HG02852 (cell line): Measurements from ENCODE around the gene GRPEL1.
"Not testable (repeated sequence)": the region's sequence is repeated elsewhere in the genome, so short reads cannot be mapped to it uniquely, and the experiment has no call there.

Experiments
- ATAC-seq: cut with Tn5 transposase; IDR thresholded peaks from one replicate; pipeline ENCODE4 v1.9.1; 2021; ENCODE audit warnings: mild to moderate bottlenecking, moderate library complexity; ENCODE audit not compliant: unreplicated experiment

GRPEL1 gene

DNA sequence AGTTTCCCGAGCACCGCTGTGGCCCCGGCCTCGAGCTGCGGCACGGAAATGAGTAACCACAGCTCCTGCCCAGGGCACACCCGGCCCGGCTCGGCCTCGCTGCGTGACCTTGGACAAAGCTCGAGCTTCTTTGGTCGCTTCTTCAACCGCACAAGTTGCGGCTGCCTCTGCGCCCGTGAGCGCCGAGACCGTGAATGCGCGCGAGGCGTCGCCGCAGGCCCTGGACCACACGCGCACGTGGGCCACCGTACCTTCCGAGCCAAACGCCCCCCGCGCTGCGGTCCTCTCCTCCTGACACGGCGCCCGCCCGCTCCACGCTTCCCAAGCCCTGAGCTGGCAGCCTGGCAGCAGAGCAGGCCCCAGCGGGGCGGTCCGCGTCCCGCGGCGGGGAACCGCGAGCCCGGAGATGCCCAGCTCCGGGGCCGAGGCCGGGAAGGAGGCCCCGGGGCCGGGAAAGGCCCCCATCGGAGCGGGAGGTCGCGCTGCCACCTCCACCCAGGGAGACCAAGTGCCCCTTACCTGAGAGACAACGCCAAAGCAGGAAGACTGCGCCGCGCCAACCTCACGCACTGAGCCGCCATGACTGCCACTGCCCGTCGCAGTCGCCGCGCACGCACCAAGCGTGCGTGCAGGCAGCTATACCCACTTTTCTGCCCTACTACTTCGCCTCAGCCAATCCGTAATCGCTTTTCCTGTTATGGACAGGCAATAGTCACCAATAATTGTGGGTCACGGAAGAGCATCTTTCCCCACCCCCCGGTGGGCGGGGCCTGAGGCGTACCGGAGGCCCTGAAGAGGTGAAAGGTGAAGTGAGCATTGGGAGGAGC, at the start of gene GRPEL1:
GRPEL1 (minus strand) TSS at position 613 of the 827 bp plus-strand sequence; CDS start at position 581, 32 bp downstream.
- peak; percentile 90 for ATAC-seq

DNA sequence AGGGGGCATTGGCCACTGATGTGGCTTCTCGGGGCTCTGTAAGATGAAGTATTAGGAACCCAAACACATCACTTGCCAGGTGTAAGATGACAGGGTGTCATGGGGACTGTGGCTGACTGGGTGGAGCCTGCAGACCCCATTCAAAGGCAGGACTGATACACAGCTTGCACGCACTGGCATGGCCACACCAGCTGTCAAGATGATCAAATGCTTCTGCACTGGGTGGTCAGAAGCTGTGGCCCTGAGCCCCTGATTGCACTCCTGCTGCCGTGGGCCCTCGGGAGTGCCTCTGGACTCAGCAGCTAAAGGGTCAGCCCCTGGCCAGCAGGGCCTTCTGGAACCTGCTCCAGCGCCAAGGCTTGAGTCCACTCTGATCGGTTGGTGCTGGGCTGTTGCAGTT, 48.8 kb upstream of the GRPEL1 start:
- ATAC-seq = no peak

DNA sequence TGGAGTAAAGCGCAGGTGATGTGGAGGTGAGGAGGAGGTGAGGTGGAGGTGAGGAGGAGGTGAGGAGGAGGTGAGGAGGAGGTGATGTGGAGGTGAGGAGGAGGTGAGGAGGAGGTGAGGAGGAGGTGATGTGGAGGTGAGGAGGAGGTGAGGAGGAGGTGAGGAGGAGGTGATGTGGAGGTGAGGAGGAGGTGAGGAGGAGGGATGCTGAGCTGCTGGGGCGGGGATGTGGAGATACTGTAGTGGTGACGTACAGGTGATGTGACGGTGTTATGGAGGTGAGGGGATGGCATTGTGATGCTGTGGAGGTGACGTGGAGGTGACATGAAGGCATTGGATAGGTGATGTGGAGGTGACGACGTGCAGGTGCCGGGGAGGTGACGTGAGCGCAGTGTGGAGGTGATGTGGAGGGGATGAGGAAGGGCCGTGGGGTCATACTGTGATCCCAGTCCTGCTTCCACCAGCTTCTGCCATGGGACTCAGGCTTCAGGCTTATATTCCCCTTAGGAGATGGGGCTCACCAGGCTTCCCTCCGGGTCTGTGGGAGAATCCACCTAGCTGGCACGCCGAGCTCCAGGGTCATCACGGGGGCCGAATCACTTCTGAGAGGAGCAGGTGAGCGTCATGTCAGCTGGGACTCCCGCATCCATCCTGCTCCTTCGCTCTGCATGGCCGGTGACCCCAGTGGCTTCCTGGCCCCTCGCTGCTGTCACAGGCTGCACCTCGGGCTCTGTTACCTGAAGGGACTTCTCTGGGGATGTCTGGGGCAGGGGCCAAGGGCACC, 47.9 kb upstream of the GRPEL1 start:
- no peak for ATAC-seq

DNA sequence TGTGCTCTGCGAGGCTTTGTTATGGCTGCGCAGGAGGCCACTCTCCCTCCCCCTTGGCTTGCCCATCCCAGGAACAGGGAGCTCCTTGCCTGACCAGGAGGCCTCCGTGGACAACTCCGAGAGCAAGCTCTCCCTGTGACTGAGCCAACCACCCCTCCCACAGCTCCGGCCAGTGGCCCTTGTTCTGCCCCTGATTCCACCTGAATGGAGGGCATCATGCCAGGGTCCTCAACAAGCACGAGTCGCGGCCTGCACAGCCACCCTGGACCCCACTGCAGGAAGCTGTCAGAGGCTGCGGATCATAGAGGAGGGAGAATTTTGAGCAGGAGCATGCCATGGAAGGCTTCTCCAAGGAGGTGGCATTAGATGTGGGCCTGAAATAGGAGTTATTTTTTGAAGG, 44.8 kb upstream of the GRPEL1 start:
- ATAC-seq = no peak

DNA sequence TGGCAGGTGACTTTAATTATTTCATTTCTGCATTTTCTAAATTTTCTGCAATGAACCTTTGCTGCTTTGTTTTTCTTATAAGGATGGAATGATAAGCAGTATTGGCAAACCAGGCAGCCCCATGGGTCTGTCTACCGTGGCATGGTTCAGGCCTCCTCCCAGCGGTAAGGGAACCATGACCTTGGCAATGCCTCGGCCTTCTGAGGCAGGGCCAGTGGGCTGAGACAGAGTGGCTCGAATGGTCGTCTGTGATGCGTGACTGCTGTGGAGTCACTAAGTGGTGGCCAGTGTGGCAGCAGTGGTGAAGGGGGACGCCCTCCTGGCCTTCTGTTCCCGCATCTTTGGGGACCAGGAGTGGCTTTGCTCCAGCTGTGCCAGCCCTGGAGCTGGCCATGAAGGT, 43.6 kb upstream of the GRPEL1 start:
- no peak for ATAC-seq

DNA sequence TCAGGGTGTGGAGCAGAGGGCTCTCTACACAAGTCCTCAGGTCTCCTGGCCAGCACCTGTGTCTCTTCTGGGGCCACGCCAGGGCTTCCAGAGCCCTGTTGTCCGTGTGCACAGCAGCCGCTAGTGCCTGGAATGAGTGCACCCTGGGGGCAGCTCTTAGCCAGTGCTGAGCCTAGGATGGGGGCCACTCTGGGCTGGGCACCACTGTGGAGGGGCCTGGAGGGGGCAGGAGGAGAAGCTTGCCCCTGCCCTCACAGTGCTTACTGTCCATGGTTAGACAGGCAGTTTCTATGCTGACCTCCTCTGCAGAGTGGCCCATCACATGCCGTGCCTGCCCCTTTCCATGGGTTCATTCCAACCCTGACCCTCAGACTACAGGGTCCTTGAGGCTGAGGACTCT, 42.7 kb upstream of the GRPEL1 start:
- no peak for ATAC-seq

DNA sequence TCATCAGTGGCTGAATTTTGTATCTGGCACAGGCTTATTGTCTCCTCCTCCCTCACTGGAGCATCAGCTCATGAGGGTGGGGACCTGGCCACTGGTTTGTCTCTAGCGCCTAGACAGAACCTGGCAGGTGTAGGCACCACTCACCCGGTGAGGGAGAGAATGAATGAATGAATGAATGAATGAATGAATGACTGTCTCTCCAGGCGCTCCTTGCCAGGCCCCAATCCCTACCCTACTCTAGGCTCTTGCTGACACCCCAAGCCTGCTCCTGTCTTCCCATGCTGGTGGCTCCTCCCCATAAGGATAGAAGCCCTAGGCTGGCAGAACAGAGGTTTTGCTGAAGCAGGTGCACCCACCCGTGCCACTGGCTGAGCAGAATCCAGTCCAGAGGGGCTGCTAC, 41.3 kb upstream of the GRPEL1 start:
- ATAC-seq = no peak

DNA sequence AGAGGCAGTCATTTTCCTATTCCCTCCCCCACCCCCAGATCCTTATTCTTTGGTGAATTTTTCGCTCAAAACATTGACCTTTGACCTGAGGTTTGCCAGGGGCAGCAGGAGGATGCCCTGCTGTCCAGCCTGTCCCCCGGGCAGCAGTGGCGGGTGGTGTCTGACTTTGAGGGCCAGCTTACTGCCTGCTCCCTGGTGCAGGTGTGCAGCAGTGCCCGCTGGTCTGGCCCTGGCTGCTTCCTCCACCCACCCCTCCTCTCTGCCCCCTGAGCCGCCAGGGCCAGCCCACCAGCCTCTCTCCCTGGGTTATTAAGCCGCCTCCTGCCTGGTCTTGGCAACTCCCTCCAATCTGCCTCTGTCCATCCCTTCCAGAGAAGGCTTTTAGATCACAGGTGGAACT, 40.8 kb upstream of the GRPEL1 start:
- ATAC-seq = no peak

DNA sequence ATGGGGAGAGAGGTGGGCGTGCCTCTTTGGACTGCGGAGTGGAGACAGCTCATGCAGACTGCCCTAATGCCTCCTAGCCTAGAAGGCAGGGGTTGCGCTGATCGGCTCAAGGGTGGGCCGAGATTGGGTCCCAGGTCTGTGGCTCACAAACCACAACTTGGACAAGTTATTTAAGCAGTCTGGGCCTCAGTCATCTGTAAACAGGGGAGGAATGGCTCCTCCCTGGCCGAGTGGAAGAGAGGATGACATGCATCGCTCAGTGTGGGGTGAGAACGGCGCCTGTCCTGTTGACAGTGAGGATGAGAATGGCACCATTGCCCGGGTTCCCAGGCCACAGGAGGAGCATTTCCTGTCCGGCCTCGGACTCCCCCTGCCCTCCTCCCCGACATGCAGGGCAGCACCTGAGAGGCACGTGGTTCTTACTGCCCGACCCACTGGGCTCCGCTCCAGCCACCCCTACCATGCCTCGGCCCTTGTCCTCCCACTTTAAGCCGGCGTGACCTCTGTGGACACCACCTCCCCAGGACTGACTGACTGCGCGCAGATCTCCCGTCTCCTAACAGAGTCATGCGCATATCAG, 40.3 kb upstream of the GRPEL1 start:
- ATAC-seq = no peak

DNA sequence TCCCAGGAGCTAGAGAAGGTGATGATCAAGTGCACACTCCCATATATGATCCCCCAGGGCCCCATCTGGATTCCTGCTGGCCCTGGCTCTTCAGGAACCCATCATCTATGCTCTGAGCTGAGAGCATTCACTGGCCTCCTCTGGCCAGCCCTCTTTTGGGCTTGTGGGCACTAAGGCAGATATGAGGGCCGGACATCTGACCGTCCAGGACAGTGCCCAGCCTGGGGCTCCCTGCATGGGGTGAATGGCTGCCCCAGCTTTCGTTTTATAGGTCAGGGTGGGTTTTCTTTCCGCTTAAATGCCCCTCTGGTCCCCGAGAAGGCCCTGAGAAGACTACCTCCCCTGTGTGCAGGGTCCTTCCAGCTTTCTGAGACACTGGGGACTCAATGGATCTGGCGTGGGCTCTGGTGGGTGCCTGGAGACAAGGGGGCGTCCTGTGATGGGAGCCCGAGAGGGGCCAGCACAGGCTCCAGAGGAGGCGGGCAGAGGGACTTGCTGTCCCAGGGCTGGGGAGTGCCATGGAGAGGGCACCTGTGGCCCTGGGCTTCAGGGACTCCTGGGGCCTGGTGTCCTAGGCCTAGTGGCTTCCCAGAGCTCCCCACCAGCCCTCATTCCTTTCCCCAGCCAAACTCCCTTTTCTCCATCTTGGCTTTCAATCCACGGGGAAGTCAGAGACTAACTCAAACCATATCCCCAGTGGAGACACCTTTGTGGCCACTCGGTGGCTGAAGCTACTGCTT, 39.5 kb upstream of the GRPEL1 start:
- no peak for ATAC-seq

DNA sequence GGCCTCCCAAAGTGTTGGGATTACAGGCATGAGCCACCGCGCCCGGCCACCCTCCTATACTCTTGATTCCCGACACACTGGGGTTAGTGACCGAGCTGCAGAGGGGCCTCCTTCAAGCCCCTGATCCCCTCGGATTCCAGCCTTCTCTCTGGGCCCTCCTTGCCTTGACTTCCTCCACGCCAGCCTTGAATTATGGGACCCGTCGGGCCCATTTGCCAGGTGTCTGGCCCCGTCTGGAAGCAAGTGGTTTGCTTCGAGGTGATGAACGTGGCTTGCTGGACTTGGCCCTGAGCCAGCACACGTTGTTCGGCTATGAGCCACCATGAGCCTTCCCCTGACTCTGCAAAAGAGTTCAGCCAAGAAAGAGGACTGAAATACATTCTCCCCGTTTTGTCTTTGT, 37.4 kb upstream of the GRPEL1 start:
- no peak for ATAC-seq

DNA sequence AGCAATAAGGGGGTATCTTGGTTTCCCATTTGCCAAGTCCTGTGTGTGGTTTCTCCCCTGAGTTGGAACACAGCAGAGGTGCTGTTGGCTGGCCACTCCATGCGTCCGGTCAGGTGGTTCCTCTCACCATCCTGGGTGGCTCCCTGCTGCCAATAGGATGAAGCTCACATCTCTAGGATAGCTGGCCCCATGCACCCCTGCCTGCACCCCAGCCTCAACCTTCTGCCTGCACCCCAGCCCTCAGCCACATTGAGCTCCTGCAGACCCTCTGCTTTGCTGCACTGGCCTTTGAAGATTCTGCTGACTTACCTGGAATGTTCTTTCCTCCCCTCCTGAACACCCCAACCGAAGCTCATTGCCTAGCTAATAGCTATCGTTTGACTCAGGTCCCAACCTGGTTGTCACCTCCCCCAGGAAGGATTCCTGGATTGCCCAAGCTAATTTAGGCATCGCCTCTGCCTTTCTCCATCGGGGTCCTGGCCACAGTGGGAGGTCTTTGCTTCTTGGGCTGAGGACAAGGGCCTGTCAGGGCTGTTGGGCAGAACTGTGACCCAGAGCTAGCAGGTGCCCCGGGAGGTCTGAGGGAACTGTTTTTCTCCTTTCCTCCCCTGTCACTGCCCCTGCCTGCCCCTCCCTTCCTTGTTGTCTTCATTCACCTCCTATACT, 36.6 kb upstream of the GRPEL1 start:
- no peak for ATAC-seq

DNA sequence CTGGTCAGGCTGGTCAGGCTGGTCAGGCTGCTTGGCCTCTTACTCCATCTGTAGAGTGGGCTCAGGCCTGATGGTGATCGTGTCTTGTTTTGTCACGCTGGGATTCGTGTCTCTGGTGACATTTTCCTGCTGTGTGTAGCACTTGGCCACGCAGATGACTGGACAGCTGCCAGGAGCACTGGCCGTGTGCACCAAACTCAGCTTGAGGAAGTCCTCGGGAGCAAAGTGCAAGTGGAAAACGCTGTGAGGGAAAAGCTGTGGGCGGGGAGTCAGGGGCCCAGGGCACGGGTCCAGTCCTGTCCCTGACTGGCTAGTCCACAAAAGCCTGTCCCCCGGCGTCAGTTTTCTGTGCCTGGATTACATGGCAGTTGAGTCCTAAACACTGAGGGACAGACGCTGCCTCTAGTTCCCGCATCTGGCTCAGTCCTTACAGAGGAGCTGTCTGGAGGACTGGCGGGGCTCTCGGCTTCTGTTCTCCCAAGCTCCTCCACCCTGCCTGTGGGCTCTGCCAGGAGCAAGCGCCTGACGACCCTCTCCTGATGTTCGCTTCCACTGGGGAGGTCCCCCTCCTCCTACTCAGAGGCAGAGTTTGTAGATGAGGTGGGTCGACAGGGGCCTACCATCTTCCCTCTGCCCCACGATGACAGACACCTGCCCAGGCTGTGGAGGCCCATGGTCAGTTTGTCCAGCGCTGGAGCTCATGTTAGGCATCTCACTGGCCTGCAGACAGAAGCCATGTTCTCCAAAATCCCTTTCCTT, 35.9 kb upstream of the GRPEL1 start:
- no peak for ATAC-seq

DNA sequence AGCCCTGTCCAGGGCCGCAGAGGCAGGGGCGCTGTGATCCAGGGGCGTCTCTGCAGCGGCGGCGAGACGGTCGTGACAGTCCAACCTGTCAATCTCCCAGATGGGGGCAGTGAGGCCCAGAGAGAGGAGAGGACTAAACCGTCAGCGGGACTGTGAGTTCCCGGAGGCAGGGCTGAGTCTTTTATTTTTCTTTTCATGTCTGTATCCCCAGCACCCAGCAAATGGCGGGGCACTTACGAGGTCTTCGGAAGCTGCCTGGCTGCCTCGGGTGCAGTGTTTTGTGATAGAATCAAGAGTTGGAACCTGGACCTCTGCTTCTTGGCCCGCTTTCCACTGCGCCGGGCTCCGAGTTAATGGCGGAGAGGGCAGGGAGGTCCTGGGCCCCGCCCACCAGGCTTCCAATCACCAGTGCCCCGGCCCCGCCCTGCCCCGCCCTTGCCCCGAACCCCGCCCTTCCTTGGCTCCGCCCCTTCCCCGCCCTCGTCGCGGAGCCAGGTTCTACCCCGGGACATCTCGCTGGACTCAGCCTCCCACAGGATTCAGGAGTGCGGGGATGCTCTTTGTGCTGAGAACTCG, 35.3 kb upstream of the GRPEL1 start:
- ATAC-seq = peak; percentile 84

DNA sequence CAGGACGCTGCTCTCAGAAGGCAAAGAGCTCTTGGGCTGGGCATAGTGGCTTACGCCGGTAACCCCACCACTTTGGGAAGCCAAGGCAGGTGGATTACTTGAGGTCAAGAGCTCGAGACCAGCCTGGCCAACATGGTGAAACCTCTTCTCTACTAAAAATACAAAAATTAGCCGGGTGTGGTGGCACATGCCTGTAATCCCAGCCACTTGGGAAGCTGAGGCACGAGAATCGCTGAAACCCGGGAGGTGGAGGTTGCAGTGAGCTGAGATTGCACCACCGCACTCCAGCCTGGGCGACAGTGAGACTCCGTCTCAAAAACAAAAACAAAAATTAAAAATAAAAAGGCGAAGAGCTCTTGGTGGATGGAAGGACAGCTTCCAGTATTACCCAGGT, 34.6 kb upstream of the GRPEL1 start:
- not testable (repeated sequence) for ATAC-seq

DNA sequence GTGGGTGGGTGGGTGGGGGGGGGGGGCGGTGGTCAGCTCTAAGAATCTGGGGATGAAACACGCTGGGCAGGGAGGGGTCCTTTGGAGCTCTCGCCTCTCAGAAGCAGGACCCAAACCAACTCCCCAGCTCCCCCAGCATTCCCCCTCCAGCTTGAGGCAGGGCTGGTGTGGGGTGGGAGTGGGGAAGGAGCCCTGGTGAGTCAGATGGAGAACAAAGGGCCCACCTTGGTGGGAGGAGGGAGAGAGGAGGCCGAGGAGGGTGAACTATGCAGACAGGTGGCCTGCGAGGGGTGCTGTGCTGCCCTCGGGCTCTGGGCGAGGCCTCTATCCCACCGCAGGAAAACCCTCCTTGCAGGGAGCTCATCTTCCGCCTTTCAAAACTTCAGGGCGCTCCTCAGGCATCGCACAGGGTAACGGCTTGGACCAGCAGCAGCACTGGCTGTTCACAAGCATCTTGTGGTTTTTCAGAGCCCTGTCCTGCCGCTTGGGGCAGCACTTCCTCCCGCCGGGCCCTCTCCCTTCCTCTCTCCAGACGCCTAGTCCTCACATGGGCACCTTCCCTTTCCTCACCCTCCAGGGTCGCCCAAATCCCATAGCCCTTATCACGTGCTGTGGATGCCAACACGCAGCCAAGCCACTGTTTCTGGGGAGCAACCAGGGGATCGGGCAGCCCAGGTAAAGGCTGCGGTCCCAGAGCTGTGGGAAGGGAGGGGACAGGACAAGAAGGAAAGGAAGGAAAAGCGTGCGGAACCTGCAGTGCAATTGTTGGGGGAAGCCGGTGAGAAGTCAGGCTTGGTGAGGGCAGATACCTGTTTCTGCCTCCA, 34.0 kb upstream of the GRPEL1 start:
- peak; percentile 61 for ATAC-seq

DNA sequence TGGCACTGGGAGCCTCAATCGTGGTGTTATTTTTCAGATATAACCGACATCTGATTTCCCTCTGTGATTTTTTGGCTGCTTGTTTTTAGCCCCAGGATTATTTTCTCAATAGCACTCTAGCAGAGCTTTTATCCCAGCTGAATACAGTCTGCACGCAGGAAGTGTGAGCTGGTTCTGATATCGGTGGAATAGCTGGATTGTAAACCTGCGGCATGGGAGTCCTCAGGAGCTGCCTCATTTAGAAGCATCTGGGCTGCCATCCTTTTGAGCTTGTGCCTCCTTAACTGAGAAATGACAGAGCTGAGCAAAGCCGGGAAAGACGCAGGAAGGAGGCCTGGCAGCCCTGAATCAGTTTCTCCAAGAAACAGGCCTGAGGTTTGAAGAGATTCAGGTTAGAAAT, 28.4 kb upstream of the GRPEL1 start:
- no peak for ATAC-seq

DNA sequence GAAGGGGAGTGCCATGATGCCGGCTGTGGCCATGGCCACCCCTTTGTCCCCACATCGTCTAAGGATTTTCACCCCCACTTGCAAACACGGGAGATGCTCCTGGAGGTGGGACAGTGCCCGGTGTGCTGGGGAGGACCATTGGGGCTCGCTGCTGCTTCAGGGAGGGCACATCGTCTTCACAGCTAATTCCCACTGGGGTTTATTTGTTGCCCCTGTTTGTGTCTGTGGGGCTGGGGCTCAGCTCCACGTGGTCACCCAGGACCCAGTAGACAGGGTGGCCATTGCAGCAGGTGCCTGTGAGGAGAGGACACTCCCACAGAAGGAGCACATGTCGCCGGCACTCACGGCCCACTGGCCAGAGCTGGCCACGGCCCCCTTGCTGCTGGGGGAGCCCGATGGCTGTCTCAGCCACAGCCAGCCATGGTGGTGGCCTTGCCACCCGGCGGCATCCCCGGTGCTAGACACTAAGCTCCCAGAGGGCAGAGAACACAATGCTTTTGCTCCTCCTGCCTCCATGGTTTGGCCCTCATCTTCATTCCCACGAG, 27.8 kb upstream of the GRPEL1 start:
- no peak for ATAC-seq
